NB4 (cell line): ENCODE data around the gene CLNS1A.

Experiments used
- DNase-seq: peaks from one replicate; pipeline ENCODE4 v3.0.0; 2010; ENCODE audit warnings: low read depth
- H3K4me3 ChIP-seq: one replicate; pipeline ENCODE4 v1.5.1; 2011; ENCODE audit warnings: mild to moderate bottlenecking, low read depth, low read length, moderate library complexity
- CTCF ChIP-seq: IDR thresholded peaks from one replicate; pipeline ENCODE4 v1.5.1; 2012; ENCODE audit warnings: low read depth, low read length
- MAX ChIP-seq: IDR thresholded peaks from 2 replicates; pipeline ENCODE4 v1.6.1; 2011; ENCODE audit warnings: low read depth, low read length
- MYC ChIP-seq: IDR thresholded peaks from 2 replicates; pipeline ENCODE4 v1.6.1; 2011; ENCODE audit warnings: low read depth, low read length
- POLR2A ChIP-seq: IDR thresholded peaks from 2 replicates; pipeline ENCODE4 v1.6.1; 2011; ENCODE audit warnings: mild to moderate bottlenecking; ENCODE audit not compliant: insufficient read length; ENCODE audit errors: extremely low read depth

The CLNS1A gene

GRCh38 chr11:77611921-77612320 is 25.7 kb downstream of the CLNS1A start:
- H3K4me3 ChIP-seq, result no peak overlapping the region
- no peak for TF ChIP-seq CTCF
- no peak for TF ChIP-seq MYC
- no peak for TF ChIP-seq MAX
- TF ChIP-seq POLR2A, result no peak
- no peak for DNase-seq

GRCh38 chr11:77609234-77609633 is 28.4 kb downstream of the CLNS1A start:
- TF ChIP-seq CTCF (no peak), MYC (no peak), POLR2A (no peak), MAX (no peak)
- DNase-seq, result no peak

GRCh38 chr11:77604281-77604680 is 33.3 kb downstream of the CLNS1A start:
- TF ChIP-seq CTCF (no peak), MYC (no peak), MAX (no peak), POLR2A (no peak)
- no peak overlapping the region for H3K4me3 ChIP-seq
- no peak for DNase-seq

More at GRCh38 chr11:77609234-77609633, 28.4 kb downstream of the CLNS1A start:
- no peak overlapping the region for H3K4me3 ChIP-seq

- DNase-seq, result no peak
- TF ChIP-seq POLR2A (no peak), CTCF (no peak), MYC (no peak), MAX (no peak)
- no peak overlapping the region for H3K4me3 ChIP-seq
Observed at GRCh38 chr11:77602381-77603088, 35.1 kb downstream of the CLNS1A start.

- TF ChIP-seq MYC, result no peak
- TF ChIP-seq MAX, result no peak
- no peak for TF ChIP-seq CTCF
- no peak for TF ChIP-seq POLR2A
- H3K4me3 ChIP-seq, result no peak overlapping the region
- DNase-seq, result no peak
Observed at GRCh38 chr11:77598195-77598594, 39.4 kb downstream of the CLNS1A start.
